HG03342 (cell line): Measurements from ENCODE around the gene KRT82.
"Not testable (repeated sequence)": the region's sequence is repeated elsewhere in the genome, so short reads cannot be mapped to it uniquely, and the experiment has no call there.

Experiments
- ATAC-seq: cut with Tn5 transposase; IDR thresholded peaks from one replicate; pipeline ENCODE4 v1.9.1; 2021; ENCODE audit warnings: mild to moderate bottlenecking, moderate library complexity; ENCODE audit not compliant: unreplicated experiment

KRT82 gene

DNA sequence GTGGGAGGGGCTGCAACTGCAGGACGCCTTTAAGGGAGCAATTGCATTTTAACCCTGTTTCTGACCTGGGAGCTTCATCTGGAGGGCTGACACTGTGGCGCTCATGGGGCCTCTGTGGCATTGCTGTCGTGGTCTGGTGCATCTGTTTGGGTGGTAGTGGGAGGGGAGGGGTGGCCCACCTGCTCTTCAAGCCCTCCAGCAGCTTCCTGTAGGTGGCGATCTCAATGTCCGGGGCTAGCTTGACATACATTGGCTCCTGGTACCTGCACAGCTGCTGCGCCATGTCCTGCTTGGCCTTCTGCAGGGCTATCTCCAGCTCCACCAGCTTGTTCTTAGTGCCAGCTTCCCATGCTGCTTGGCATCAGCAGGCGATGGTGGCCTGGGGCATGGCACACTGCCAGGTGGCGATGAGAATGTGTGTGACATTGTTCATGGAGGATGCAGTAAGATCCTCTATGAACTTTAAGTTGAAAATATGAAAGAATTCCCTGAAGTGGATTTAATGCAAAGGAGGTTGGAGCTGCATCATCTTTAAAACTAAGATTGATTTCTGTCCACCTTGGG, 7.7 kb upstream of the KRT82 start:
- ATAC-seq, result no peak

DNA sequence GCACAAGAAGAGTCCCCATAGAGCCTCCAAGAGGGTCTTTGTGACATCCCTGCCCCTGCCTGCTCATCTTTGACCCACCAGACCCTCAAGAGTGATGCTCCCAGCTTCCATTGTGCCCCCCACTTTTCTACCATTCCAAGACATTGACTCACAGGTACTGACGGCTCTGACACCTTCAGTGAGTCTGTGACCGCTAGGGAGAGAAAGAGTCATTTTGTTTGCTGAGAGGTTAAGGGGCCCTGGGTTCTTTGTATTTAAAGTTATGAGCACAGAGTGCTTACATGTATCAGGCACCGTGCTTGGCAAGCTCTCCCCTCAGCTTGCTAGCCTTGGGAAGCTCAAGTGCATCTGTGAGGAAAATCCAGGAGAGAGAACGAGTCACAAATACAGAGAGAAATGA, 7.1 kb upstream of the KRT82 start:
- ATAC-seq, result no peak

DNA sequence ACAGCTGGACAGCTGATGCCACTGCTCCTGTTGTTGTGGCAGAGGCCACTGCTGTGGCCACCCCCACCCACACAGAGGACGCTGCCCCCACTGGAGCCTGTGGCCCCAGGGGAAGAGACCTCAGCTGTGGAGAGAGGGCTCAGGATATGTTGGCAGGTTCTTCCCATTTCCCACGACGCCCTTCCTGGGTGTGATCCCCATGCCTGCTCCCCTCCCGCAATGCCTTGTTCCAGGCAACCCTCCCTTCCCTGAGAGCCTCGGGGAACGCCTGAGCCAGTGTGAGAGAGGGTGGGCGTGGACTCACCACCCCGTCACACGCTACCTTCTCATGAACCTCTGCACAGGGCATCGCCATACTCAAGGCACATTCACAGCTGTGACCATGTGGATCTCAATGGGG, 5.7 kb upstream of the KRT82 start:
- ATAC-seq, result no peak

DNA sequence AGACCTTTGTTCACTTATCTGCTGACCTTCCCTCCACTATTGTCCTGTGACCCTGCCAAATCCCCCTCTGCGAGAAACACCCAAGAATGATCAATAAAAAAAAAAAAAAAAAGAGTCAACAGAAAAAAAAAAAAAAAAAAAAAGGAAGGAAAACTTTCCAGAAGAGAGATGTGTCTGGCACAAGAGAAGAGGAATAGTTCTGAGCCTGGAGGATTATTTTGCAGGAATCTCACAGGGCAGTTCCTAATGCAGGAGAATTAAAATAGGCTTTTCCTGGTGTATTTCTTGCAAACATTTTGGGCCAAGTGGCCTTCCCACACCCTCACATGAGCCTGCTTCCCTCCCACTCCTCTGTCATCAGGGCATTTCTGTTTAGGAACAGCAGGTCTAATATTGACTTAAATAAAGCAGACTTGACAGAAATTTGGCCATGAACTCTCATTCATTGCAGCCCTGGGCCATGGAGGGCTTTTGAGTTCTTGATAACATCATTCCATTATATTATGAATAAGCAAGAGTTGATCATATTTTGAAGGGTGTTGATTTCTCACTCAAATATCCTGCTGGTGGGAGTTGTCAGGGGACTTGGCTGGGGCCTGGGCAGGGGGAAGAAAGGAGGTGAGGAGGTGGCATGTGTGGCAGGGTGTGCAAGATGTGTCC, 4.6 kb upstream of the KRT82 start:
- ATAC-seq, result not testable (repeated sequence)

DNA sequence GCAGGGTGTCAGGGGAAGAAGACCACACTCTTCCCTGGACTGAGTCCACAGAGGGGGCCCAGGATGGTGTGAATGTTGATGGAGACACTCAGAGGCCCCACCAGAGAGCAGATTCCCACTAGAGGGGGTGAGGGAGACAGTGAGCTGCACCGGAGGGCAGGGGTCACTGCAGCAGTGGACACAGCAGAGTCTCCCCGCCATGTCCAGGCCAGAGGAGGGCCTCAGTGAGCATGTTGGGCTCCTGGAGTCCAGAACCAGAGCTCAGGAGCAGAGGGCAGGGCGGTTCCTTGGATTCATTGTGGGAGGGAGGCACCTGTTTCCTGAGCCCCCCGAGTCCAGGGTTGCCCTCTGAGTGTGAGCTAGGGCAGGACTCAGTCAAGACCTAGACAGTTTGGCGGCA, 1.8 kb upstream of the KRT82 start:
- no peak for ATAC-seq

DNA sequence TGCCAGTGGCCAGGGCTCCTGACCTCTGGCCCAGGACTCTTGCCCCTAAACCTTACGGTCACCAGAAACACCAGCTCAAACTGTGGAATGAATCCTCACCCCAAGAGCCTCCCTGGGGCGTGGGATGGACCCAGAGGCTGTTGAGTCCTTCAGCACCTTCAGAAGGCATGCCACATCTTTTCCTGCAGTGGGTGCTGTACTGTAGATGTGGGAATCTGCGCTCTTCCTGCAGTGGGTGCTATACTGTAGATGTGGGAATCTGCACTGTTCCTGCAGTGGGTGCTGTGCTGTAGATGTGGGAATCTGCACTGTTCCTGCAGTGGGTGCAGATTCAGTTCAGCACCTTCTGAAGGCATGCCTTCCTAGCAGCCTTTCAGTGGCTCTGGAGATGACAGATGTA, 1.2 kb downstream of the KRT82 start:
- no peak for ATAC-seq

DNA sequence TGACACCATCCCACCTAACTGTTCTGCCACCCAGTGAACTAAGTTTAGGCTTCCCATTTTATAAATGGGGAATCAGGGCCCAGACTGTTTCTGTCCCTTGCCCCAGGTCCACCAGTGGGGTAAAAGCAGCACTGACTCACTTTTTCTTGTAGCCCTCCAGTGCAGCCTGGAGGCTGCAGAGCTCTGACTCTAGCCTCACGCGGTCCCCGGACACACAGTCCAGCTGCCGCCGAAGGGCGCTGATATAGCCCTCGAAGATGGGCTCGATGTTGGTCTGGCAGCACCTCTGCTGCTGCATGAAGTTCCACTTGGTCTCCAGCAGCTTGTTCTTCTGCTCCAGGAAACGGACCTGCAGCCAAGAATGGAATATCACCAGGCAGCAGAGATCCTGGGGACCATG, 2.6 kb downstream of the KRT82 start:
- no peak for ATAC-seq

DNA sequence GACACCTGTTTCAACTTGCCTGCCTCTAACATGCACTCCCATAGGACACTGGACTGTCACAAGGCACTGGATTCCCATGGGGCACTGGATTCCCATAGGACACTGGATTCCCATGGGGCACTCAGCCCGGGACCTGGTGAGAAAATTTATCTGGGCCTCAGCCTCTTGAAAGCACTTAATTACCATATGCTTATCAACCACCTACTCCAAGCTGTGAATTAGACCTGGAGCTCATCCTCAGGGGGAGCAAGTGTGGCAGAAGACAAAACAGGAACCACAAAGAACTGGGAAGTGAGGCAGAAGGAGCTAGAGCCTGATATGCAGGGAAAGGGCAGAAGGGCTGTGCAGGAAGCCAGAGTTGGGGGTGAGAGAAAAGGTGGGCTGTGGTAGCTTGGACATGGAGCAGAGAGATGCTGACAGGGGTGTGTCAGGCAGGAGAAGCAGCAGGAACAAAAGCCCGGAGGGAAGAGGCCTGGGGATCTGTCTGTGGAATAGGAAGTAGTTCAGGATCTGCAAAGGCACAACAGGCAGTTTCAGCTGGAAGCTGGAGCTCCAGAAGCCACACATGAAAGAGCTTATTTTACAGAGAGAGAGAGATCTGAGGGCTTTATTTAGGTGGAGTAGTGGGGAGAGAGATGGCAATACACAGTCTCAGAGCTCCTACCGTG, 3.1 kb downstream of the KRT82 start:
- no peak for ATAC-seq

DNA sequence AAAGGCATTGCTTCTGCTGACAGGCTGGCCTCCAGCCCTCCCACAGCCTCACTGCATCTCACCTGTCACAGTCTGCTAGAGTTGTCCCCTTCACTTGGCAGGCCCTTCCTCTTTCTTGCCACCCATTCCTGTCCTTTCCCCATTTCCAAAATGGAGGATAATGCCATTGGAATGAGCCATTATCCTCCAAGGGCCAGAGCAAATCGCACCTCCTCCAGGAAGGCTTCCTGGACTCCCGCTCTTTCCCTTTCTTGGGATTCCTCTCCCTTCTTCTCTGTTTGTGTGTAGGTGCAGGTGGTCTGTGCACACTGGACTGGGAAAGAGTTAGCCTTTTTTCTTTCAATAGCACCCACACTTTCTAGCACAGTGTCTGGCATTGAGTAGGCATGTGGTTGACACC, 3.8 kb downstream of the KRT82 start:
- ATAC-seq, result no peak

DNA sequence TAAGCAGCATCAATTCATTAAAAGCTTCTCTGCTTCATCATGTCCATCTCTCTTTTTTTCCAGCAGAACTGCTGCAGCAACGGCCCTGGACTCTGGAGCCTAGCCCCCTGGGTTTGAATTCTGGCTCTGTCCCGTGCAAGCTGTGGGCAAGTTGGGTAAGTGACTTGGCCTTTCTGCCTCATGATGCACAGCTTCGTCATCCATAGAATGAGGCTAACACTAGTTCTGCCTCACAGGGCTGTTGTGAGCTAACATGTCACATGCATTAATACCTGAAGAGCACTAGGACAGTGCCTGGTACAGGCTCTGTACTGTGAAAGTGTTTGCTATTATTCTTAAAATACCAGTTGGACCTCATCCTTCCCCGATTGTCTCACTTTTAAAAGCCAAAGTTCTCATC, 4.2 kb downstream of the KRT82 start:
- no peak for ATAC-seq

DNA sequence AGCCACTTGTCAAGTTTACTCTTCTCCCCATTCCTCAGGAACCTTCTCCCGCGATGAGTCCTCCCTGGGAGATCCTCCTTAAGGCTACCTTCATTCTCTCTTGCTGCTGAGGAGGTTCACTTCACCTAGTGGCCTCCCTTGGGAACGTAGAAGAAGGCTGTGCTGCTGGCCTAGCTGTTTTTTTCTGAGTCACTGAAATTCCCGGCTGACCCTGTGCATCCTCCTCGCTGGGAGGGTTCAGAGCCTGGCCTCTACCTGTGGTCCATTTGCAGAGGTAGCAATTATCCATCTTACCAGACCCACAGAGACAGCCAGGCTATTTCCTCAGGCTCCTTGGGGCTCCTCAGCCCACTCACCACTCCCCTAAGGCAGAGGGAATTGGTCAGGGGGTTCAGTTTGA, 4.6 kb downstream of the KRT82 start:
- ATAC-seq, result no peak

DNA sequence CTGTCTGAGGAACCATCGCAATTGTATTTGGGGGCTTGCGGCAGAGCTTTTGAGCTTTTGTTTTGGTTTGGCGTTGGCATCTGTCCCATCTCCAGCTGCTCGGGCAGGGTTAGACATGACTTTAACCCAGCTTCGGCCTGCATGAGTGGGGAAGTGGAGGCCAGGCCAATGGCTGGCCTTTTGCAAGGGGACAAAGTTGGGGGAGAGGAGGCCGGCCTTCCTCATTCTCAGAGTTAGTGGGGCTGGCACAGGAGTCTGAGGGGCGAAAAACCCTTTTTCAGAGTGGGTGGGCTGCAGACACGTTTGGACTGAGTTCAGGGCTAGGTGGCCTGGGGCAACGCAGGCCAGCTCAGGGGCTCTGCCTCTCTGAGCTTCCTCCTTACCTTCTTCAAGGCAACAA, 5.2 kb downstream of the KRT82 start:
- ATAC-seq, result no peak

DNA sequence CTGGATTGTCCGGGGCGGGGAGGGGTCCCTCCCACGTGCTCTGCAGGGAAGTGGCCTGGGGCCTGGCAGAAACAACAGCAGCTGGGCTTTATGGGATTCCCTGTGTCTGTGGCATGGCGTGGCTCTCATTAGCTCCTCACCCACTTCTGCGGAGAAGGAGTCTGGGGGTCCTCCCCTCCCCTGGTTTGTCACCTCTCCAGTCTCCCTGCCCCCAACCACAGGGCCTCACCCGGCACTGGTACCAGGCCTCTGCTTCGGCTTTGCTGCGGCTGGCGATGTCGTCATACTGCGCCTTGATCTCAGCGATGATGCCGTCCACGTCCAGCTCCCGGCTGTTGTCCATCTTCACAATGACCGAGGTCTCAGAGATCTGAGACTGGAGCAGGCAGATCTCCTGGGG, 6.4 kb downstream of the KRT82 start:
- no peak for ATAC-seq

DNA sequence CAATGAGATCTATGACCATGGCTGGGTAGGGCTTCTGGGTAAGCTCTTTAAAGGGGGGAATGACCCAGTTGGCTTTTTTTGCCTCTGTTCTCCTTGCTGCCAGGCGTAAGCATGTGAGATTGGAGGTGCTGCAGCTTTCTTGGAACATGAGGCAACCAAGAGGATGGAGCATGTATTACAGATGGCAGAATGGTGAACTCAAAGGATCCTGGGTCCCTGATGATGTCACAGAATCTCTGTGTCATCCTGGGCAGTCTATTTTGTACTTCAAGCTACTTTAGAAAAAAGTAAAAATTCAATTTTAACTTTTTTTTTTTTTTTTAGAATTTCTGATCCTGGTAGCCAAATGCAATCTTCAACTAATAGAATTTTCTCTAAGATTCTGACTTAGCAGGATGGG, 8.0 kb downstream of the KRT82 start:
- no peak for ATAC-seq

DNA sequence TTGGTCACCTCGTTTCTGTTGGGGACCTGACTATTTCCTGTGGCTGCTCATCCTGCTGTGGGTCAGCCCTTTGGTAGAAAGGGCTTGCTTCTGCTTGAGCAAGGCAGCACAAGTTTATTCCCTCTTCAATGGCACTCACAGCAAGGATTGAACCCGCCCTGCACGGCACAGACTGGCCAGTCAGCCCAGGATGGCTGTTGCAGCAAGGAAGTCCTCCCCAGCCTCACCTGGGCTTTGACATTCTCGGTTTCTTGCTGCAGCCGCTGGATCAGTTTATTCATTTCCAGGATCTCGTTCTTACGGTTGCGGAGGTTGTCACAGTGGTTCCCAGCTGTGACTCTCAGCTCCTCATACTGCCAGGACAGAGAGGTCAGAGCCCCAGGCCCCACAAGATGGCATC, 9.5 kb downstream of the KRT82 start:
- ATAC-seq, result no peak

DNA sequence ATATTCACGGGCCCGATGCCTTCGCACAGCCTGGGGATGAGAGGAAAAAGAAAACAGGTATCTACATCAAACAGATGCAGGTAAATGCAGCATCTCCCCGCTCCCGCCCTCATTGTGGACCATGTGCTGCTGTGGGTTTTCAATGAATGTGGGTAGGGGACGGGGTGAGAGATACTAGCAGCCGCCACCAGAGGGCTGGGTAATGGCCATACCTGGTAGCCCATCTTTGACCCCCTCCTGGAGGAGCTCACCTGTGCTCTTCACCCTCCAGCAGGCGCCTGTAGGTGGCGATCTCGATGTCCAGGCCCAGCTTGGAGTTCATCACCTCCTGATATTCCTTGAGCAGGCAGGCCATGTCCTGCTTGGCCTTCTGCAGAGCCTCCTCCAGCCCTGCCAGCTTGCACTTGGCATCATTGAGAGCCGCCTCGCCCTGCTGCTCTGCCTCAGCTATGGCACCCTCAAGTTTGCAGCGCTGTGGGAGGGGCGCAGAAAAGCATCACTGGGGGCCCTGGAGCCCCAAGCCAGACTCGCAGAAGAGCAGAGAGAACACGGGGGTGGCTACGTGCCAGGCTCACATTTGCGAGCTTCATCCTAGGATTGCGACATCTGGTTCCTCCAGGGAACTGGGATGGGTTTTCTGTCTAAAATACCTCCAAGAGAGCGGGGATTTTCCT, 10.2 kb downstream of the KRT82 start:
- ATAC-seq, result no peak

DNA sequence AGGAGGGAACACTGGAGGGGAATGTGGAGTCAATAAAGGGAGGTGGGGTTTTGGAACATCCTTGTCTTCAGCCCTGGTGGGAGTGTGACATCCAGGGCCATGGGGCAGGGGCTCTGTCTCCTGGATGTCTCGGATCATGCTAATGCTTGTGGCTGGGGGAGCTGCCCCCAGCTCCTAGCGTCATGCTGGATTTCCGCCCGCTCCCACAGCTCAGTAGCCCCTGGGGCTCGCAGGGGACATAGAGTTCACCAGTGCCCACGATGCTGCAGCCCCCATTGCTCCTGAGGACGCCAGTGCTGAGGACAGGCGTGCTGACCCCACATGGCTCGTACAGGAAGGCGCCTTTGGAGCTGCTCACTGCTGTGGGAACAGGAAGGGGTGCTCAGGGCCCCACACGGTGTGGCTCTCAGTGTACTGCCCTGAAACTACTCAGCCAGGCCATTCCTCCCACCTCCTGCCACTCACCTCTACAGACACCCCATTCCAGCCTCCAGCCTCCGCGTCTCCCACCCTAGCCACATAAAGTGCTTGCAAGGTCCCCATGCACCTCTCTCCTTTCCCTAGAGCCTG, 11.2 kb downstream of the KRT82 start:
- ATAC-seq, result no peak

DNA sequence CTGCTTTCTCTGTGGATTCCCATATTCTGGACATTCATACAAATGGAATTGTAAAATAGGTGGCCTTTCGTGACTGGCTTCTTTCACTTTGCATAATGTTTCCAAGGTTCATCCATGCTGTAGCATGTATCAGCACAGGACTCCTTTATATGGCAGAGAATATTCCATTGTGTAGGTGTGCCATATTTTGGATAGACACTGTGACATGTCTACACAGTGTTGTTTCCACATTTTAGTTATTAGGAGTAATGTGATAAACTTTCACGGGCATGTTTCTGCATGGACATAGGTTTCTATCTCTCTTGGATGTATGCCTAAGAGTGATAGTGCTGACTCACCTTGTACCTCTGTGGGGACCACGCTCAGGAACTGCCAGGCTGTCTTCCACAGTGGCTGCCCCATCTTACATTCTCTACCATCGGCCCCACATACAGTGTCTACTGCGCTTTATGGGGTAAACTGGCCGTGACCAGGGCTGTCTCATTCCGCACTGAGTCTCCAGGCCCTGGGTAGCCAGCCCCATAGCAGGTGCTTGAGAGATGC, 13.6 kb downstream of the KRT82 start:
- no peak for ATAC-seq

DNA sequence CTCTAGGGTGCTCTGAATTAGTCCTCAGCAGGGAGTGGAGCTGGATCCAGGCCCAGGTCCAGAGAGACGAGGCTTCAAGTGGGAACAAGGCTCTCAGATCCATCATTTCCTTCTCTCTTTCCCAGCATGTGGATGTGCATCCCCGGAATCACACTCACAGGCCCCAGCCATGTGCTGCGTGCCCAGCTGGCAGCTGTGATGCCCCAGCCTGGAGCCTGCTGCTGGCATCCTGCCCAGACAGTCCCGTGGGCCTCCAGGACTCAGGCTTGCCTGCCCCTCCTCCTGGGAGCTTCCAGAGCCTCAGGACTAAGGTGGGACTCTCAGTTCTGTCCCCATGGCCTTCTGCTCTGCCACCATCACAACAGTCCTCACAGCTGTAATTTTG, 14.5 kb downstream of the KRT82 start:
- no peak for ATAC-seq

DNA sequence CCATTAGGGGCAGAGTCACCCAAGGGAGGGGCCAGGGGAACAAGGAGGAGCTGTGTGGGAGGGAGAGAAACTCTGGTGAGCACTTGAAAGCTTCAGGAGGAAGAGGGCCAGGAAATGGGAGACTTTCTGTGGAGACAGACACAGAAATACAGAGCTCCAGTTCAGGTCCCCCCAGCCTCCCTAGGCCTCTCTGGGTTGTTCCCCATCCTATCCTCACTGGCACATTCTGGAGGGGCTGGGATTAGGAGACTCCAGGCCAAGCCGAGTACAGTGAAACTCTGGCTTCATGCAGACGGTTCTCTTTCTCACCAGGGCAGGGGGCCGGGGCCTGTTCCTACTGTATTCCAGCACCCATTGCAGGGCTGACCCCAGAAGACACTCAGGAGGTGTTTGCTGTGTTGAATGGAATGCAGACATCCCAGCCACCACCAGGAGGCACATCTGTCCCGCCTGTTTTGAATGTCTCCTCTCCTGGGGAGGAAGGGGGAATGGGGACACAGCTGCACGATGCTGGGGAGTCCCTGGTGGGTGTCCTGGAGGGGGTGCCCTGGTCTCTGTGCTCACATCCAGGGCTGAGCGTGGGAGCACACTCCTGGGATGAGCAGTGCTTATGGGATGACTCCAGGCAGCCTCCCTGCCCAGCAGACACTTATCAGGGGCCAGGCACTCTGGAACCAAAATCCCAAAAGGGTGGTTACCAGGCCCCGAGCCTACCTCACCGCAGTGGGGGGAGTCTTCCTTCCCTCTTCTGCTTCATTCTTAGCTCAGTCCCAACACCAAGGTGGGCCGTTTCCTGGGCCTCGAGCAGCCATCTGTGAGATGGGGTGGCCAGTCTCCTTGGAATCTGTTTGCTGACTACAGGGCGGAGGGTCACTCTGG, 15.2 kb downstream of the KRT82 start:
- no peak for ATAC-seq
